ENCODE data around the gene AQP1. TPM values are rescaled to one million over a fixed set of nuclear protein-coding genes. Genes with fewer than 3 reads are reported as not detected.

The AQP1 gene
- total RNA-seq, 1 donor from 2014 or later, result 236 TPM

Other genes starting within 250 kb of the AQP1 start
- 0.24 TPM for gene CRHR2, start 229.4 kb upstream of the AQP1 start, total RNA-seq
- gene INMT, start 159.7 kb upstream of the AQP1 start, total RNA-seq, result 40.4 TPM
- gene MINDY4, start 140.4 kb upstream of the AQP1 start, total RNA-seq, result 2.8 TPM
- not detected for gene GHRHR, start 52.1 kb downstream of the AQP1 start, total RNA-seq
- gene ADCYAP1R1, start 140.5 kb downstream of the AQP1 start, total RNA-seq, result 4.8 TPM

All from Right ventricle myocardium superior (tissue), 1 donor.